NCI-H2196 treated with DMSO at 0.1 percent for 48 hours (cell line): ENCODE measurements around the gene LARP1B.
"Not testable (repeated sequence)": the region's sequence is repeated elsewhere in the genome, so short reads cannot be mapped to it uniquely, and the experiment has no call there.

Source experiments
- DNase-seq: peaks from one replicate; lab custom pipeline; 2025; ENCODE audit not compliant: unreplicated experiment; lab: John Stamatoyannopoulos, UW

LARP1B gene

GRCh38 chr4:128221586-128221985 lies 160.5 kb downstream of the LARP1B start:
- no peak for DNase-seq

- no peak for DNase-seq
Observed at GRCh38 chr4:128225148-128225547, 164.0 kb downstream of the LARP1B start.

DNA sequence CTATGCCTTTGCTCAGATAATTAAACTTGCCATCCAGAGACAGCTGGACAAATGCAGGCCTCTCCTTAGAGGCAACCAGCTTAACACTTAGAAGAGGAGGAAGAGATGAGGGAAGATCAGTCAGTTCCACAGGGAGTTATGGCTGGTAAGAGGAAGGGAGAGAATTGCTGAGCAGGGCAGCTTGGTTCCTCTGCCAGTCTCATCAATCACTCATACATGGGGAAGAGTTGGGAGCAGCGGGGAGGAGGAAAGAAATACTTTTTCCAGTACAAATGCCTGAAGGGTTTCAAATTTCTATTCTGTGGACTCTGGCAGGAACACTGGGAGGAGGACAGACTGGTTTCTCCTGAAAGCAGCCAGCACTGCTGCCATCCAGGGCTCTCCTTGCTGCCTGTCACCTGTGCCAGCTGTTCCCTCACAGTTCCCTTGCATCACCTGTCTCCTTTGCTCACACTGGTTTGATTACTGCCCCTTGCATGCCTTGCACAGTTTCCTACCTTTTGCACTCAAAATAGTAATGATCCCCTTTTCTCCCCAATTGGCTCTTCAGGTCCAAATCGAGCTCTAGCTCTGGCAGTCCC lies 167.0 kb downstream of the LARP1B start:
- peak; percentile 6 for DNase-seq

- no peak for DNase-seq
Observed at GRCh38 chr4:128228845-128229795, 168.0 kb downstream of the LARP1B start.

GRCh38 chr4:128232719-128233118 lies 171.6 kb downstream of the LARP1B start:
- no peak for DNase-seq

- no peak for DNase-seq
Observed at GRCh38 chr4:128234836-128235235, 173.7 kb downstream of the LARP1B start.

- DNase-seq: no peak
Observed at GRCh38 chr4:128241019-128241418, 179.9 kb downstream of the LARP1B start.

DNA sequence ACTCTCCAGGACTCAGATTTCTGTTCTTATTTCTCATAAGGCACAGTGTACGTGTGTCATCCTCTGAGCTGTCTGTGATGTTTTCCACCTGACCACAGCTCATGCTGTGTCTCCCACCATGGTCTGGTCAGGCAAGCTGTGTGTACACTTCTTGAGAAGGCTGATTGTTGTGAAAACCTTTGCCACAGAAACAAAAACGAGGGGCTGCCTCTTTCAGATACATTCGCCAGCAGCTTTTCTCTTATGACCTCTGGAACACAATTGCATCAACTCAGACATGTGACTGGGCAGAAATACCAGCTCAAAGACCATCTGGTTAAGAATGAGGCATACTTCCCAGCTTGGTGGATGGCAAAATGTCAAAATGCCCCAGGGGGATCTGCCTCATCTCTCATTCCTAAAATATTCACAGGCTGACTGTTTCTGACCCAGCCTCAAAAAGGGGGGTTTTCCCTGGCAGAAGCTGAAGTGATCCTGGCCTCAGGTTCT lies 180.4 kb downstream of the LARP1B start:
- no peak for DNase-seq

- DNase-seq: no peak
Observed at GRCh38 chr4:128241981-128242380, 180.9 kb downstream of the LARP1B start.

DNA sequence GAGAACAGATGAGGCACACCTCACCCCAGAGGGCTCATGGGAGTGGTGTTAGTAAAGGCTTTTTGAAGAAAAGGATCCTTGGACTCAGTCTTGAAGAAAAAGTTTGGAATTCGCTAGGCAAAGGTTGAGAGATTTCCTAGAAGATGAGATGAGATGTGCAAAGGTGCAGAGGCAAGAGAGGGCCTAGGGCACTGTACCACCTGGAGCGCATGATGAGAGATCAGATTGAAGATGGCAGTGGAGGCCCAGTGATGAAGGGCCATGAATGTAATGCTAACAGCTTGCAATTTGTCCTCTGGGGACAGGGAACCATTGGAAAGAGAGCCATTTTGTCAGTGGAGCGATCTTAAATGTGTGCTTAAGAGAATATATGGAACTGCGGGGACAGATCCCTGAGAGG lies 181.5 kb downstream of the LARP1B start:
- no peak for DNase-seq

DNA sequence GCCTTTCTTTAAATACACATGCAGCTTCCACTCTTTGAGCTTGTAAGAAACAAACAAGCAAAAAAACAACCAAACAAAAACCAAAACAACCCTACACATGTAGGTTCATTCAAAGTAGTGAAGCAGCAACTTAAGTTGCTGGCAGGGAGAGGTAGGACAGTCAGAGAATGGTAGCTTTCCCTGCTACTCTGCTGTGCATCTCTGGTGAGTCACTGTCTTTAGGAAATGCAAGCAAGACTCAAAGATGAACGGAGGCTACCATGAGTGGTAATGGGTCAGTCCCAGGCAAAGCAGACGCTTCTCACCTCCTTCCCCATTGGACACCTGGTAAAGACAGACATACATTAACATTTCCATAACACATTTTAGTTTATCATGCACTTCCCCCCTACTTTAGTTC lies 183.3 kb downstream of the LARP1B start:
- no peak for DNase-seq

GRCh38 chr4:128245391-128245790 lies 184.3 kb downstream of the LARP1B start:
- DNase-seq: not testable (repeated sequence)

GRCh38 chr4:128247906-128248305 lies 186.8 kb downstream of the LARP1B start:
- no peak for DNase-seq

DNA sequence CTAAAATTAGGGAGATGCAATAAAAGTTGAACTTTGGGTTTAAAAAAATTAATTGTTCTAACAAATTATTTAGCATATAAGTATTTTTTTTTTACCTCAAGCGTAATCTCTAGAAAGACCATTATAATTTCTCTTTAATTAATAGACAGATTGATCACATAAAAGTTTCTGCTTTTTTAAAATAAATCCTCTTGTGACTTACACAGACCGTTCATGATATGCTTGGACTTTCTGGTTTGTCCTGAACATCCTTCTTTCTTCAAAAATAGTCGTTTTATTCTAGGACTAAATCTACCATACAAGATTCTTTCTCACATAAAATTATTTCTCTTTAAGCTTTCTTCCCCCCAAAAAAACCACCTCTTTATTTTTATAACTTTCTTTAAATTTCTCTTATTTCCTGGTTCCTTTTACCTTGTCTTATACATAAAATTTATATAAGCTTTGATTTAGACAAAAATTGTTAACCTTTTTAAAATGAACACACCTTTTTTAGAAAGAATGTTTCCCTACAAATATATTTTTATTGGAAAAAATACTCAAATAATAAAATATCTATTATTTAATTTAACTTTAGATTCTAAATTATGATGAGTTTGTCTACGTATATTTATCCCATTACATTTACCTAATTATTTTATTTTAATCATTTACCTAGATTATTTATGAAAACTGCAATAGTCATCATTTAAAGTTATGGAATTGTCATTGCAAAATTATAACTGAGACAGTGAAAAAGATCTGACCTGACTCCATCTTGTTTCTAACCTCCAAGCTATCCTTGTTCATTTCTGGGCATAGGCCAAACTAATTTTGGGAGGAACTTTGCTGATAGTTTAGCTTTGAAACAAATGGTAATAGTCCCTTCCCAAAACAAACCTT lies 188.9 kb downstream of the LARP1B start:
- no peak for DNase-seq

GRCh38 chr4:128255906-128256305 lies 194.8 kb downstream of the LARP1B start:
- DNase-seq: no peak

GRCh38 chr4:128256539-128256938 lies 195.4 kb downstream of the LARP1B start:
- DNase-seq: no peak

DNA sequence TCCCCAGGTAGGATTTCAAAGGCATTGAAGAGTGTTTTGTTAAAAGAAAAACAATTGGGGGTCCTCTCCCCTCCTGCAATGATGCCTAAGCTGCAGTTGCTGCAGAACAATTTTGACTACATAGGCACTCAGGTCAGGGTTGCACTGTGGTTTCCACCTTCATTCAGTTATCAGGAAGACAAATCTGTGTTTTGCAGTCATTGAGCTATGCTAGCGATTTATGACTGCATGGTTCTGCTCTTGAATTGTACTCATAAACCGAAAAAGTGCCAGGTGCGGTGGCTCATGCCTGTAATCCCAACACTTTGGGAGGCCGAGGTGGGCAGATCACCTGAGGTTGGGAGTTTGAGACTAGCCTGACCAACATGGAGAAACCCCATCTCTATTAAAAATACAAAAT lies 197.1 kb downstream of the LARP1B start:
- not testable (repeated sequence) for DNase-seq

DNA sequence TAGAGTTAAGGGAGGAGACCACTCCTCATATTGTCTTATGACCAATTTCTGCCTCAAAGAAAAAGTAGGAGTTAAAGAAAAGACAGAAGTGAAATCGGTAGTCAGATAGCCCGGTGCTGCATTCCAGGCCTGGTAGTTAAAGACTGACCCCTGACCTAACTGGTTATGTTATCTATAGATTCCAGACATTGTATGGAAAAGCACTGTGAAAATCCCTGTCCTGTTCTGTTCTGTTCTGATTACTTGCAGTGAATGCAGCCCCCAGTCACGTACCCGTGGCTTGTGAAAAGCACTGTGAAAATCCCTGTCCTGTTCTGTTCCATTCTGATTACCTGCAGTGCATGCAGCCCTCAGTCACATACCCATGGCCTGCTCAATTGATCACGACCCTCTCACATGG lies 198.8 kb downstream of the LARP1B start:
- DNase-seq: not testable (repeated sequence)
